Mesothelial cell of epicardium (in vitro differentiated cells): Measurements from ENCODE around the gene CPNE8. TPM values are rescaled to one million over a fixed set of nuclear protein-coding genes. Genes with fewer than 3 reads are reported as not detected.

Experiments
- DNase-seq, 2 experiments: peaks; one replicate each; pipeline ENCODE4 v3.0.0; 2021; ENCODE audit warnings: low spot score in 2 of 2; ENCODE audit not compliant: unreplicated experiment in 2 of 2
- H3K27ac Mint-ChIP-seq: 2 replicates; pipeline ENCODE4 v1.8.0; 2021; ENCODE audit warnings: mixed read lengths
- H3K27me3 Mint-ChIP-seq: 2 replicates; pipeline ENCODE4 v1.8.0; 2021; ENCODE audit warnings: low read depth, mixed read lengths
- H3K36me3 Mint-ChIP-seq: 2 replicates; pipeline ENCODE4 v1.8.0; 2021; ENCODE audit warnings: mixed read lengths
- H3K4me1 Mint-ChIP-seq: 2 replicates; pipeline ENCODE4 v1.8.0; 2021; ENCODE audit warnings: mixed read lengths
- H3K4me3 Mint-ChIP-seq: 2 replicates; pipeline ENCODE4 v1.8.0; 2021; ENCODE audit warnings: mild to moderate bottlenecking, moderate library complexity, mixed read lengths
- H3K9me3 Mint-ChIP-seq: 2 replicates; pipeline ENCODE4 v1.8.0; 2021; ENCODE audit warnings: mixed read lengths
- CTCF ChIP-seq: fragments of 200-600 bp; sonication (generic); IDR thresholded peaks from one replicate; pipeline ENCODE4 v1.5.0; 2021; ENCODE audit warnings: antibody characterized with exemption; ENCODE audit not compliant: unreplicated experiment
- total RNA-seq: library from RNA; stranded (reverse); gene quantifications from 3 replicates; pipeline ENCODE4 v1.2.1, GENCODE V29; 2021

CPNE8 gene
- total RNA-seq, 1 donor from 2014 or later, result 8.8 TPM

GRCh38 chr12:38628288-38628687, 277.1 kb downstream of the CPNE8 start:
- Mint-ChIP-seq H3K27me3 (no peaks in the 10 kb centered on the region), H3K9me3 (no peaks in the 10 kb centered on the region), H3K27ac (no peak overlapping the region), H3K36me3 (no peaks in the 10 kb centered on the region), H3K4me3 (no peak overlapping the region), H3K4me1 (no peaks in the 10 kb centered on the region)
- TF ChIP-seq CTCF, result no peak
- DNase-seq, result no peak

GRCh38 chr12:38625306-38625705, 280.1 kb downstream of the CPNE8 start:
- H3K9me3 Mint-ChIP-seq, result no peaks in the 10 kb centered on the region
- no peaks in the 10 kb centered on the region for H3K4me1 Mint-ChIP-seq
- no peaks in the 10 kb centered on the region for H3K36me3 Mint-ChIP-seq
- H3K4me3 Mint-ChIP-seq, result no peak overlapping the region
- DNase-seq, result no peak
- TF ChIP-seq CTCF, result no peak
- H3K27ac Mint-ChIP-seq, result no peak overlapping the region
- H3K27me3 Mint-ChIP-seq, result no peaks in the 10 kb centered on the region

- Mint-ChIP-seq H3K27ac (no peak overlapping the region), H3K4me1 (no peaks in the 10 kb centered on the region), H3K4me3 (no peak overlapping the region), H3K36me3 (no peaks in the 10 kb centered on the region), H3K9me3 (no peaks in the 10 kb centered on the region), H3K27me3 (peaks cover 3% of the 10 kb centered on the region)
- no peak for TF ChIP-seq CTCF
- DNase-seq, result no peak
Measured at GRCh38 chr12:38614171-38614570, 291.2 kb downstream of the CPNE8 start.

- peaks cover 3% of the 10 kb centered on the region for H3K27me3 Mint-ChIP-seq
- no peak overlapping the region for H3K27ac Mint-ChIP-seq
- peaks cover under 1% of the 10 kb centered on the region for H3K9me3 Mint-ChIP-seq
- H3K36me3 Mint-ChIP-seq, result no peaks in the 10 kb centered on the region
- H3K4me1 Mint-ChIP-seq, result no peaks in the 10 kb centered on the region
- no peak for DNase-seq
- no peak overlapping the region for H3K4me3 Mint-ChIP-seq
- TF ChIP-seq CTCF, result no peak
Measured at GRCh38 chr12:38610808-38611350, 294.5 kb downstream of the CPNE8 start.

- Mint-ChIP-seq H3K4me3 (no peak overlapping the region), H3K4me1 (no peaks in the 10 kb centered on the region), H3K27me3 (no peaks in the 10 kb centered on the region), H3K36me3 (no peaks in the 10 kb centered on the region), H3K9me3 (peaks cover 16% of the 10 kb centered on the region), H3K27ac (no peak overlapping the region)
- TF ChIP-seq CTCF, result no peak
- no peak for DNase-seq
Measured at GRCh38 chr12:38607295-38607694, 298.1 kb downstream of the CPNE8 start.
